GM10847 (cell line): ENCODE measurements around the gene CLDN2.

Experiments
- POLR2A ChIP-seq: IDR thresholded peaks from 2 replicates; pipeline ENCODE4 v1.6.1; 2011; ENCODE audit not compliant: insufficient read length; ENCODE audit errors: extremely low read depth

Gene CLDN2

GRCh38 chrX:106903856-106904528, 16.2 kb upstream of the CLDN2 start:
- TF ChIP-seq POLR2A, result no peak

DNA sequence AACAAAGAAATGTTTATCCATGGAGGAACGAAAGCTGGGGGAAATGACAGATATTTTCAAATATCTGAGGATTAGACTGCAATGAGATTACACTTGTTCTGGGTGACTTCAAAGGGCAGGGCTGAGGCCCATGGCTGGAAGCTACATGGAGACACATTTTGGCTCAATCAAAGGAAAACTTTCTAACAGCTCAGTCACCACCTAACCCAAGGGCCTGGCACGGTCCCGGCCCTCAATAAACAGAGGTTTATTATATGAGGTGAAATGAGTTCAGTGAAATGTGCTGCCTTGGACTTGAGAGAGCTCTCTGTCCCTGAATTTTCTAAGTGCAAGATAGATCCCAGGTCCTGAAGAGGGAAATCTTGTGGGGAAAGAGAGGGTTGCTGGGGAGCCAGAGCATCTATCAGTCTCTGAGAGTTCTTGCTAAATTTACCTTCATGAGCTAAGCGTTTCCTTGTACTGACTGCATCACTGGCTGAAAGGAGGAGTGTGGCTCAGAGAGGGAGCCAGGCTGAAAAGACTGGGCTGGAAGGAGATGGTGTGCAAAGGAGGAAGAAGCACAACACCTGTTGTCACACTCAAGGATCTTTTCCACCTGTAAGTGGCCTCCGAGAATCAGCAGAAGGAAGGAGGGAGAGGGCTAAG, 15.0 kb upstream of the CLDN2 start:
- TF ChIP-seq POLR2A, result no peak

DNA sequence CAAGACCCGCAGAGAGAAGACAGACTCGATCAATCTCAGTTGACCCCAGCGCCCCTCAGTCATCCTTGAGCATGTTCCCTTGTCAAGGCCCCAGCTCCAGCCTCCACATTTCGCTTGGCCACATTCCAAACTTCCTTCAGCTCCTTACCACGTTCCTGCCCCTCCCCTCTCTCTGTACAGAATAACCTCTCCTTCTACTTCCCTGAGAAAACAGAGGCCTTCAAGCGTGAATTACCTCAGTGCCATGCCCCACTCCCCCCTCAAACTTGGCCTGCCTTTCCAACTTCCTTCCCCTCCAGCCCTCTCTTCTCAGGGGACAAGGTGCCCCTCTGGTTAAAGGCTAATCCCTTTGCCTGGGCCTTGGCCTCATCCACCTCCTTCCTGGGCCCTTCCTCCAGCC, 13.8 kb upstream of the CLDN2 start:
- no peak for TF ChIP-seq POLR2A

- TF ChIP-seq POLR2A, result no peak
These were observed 7.3 kb upstream of the CLDN2 start for GRCh38 chrX:106912864-106913263.

GRCh38 chrX:106917830-106918500, 2.2 kb upstream of the CLDN2 start:
- no peak for TF ChIP-seq POLR2A

DNA sequence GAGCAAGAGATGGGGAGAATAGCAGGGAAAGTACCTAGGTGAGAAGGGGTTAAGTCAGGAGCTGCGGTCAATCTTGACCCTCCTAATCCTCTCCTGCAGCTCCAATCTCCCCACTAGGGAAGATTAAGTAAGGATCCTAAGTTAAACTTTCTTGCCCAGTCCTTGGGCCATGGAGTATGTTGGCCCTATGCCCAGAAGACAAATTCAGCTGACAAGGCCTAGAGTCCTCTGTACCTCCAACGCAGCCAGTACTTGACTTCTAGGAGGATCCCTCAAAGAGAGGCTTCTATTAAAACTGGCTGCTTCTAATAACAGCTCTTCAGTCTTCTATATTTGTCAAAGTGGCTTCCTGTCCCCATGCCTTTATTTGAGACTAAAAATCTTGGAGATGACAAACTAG, 1.4 kb downstream of the CLDN2 start:
- TF ChIP-seq POLR2A, result no peak

GRCh38 chrX:106927023-106927422, 6.8 kb downstream of the CLDN2 start:
- TF ChIP-seq POLR2A, result no peak

GRCh38 chrX:106927700-106928099, 7.5 kb downstream of the CLDN2 start:
- TF ChIP-seq POLR2A, result no peak

DNA sequence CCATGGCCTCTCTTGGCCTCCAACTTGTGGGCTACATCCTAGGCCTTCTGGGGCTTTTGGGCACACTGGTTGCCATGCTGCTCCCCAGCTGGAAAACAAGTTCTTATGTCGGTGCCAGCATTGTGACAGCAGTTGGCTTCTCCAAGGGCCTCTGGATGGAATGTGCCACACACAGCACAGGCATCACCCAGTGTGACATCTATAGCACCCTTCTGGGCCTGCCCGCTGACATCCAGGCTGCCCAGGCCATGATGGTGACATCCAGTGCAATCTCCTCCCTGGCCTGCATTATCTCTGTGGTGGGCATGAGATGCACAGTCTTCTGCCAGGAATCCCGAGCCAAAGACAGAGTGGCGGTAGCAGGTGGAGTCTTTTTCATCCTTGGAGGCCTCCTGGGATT, 8.0 kb downstream of the CLDN2 start:
- no peak for TF ChIP-seq POLR2A

- no peak for TF ChIP-seq POLR2A
These were observed 11.8 kb downstream of the CLDN2 start for GRCh38 chrX:106931831-106932491.

DNA sequence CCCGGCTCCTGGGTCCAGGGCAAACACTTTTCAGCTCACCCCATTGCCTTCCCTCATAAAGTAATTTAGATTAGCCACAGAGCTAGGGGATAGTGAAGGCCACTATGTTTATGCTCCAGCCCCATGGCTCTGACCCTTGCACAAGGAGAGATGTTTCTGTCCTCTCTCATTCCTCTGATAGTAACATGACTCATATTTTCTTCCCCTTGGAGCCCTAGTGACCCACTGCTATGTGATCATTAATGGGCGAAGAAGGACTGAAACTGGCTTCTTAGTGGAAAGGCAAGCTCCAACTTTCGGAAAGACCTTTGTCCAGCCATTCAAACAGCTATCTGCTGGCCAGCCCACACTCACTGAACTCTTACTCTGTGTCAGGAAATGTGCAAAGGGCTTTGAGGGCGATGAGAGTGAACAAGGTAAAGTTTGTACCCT, 12.3 kb downstream of the CLDN2 start:
- no peak for TF ChIP-seq POLR2A

- TF ChIP-seq POLR2A, result no peak
These were observed 12.8 kb downstream of the CLDN2 start for GRCh38 chrX:106932960-106933537.

DNA sequence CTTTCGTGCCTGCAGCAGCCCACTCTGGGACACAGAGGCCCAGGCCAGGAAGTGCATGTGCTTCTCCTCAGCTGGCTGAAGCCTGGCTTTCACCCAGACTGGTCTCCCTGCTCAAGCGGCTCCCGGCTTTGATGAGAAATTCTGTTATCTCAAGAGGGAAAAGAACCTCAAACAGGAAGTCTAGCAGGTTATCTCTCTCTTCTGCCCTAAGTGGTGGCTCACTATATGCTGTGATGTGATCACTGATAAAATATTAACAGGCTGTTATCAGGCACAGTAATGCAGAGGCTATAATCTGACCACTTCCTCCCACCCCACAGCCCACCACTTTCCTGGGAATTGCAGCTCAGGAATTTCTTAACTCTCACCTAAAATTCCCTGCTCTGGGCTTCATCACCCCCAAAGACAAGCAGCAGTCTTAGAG, 13.3 kb downstream of the CLDN2 start:
- TF ChIP-seq POLR2A, result no peak

- no peak for TF ChIP-seq POLR2A
These were observed 15.0 kb downstream of the CLDN2 start for GRCh38 chrX:106935175-106935574.

- TF ChIP-seq POLR2A, result no peak
These were observed 16.0 kb downstream of the CLDN2 start for GRCh38 chrX:106936246-106936645.
